M059J (cell line): ENCODE data around the gene SCRN1. TPM values are rescaled to one million over a fixed set of nuclear protein-coding genes. Genes with fewer than 3 reads are reported as not detected.
A peak's percentile ranks its signal among the peaks of the same experiment; 100 is the strongest.

ENCODE experiments used
- DNase-seq: peaks from one replicate; pipeline ENCODE4 v3.0.0-alpha.2; 2012; ENCODE audit warnings: low read depth
- total RNA-seq: library from RNA; depleted of rRNA; stranded (reverse); fragments of >200 nt; shearing (Covaris generic); gene quantifications from 2 replicates; pipeline ENCODE4 v1.2.3, GENCODE V29; 2014; rRNA removed

Gene SCRN1, protein sequence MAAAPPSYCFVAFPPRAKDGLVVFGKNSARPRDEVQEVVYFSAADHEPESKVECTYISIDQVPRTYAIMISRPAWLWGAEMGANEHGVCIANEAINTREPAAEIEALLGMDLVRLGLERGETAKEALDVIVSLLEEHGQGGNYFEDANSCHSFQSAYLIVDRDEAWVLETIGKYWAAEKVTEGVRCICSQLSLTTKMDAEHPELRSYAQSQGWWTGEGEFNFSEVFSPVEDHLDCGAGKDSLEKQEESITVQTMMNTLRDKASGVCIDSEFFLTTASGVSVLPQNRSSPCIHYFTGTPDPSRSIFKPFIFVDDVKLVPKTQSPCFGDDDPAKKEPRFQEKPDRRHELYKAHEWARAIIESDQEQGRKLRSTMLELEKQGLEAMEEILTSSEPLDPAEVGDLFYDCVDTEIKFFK
- total RNA-seq: 73.6 and 109 TPM in 2 replicates

DNA sequence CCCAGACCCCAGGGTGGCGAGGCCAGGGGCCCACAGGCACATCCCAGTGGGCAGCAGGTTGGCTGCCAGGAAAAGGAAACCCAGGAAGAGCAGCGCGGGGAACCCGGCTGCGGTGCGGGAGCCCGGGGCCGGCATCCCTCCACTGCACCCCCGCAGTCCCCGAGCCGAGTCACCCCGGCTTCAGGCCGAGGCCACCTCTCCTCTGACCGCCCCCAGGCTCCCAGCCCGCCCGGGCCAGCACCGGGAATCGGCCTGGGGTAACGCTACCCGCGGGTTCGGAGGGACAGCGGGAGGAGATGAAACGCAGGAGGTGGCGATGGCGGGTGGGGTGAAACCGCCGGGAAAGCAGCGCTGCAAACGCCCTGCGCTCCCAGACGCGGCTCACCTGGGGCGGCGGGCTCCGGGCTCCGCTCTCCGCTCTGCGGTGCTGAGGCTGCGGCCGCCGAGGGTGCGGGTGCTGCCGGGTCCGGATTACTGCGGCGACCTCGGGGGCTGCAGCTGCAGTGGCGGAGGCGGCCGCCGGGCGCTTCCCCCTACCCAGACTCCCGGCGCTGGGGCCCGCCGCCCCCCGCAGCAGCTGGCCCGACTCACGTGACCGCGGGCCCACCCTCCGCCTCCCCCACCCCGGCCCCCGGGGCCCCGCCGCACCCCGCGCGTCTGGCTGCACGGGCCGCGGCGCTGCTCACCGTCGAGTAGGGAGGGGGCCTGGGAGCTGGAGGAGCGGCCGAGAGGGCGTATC, at the start of gene SCRN1:
SCRN1 (minus strand) TSS at position 545 of the 739 bp plus-strand sequence. CDS start 20,734 bp downstream, outside the sequence.
- peak; percentile 41 for DNase-seq

DNA sequence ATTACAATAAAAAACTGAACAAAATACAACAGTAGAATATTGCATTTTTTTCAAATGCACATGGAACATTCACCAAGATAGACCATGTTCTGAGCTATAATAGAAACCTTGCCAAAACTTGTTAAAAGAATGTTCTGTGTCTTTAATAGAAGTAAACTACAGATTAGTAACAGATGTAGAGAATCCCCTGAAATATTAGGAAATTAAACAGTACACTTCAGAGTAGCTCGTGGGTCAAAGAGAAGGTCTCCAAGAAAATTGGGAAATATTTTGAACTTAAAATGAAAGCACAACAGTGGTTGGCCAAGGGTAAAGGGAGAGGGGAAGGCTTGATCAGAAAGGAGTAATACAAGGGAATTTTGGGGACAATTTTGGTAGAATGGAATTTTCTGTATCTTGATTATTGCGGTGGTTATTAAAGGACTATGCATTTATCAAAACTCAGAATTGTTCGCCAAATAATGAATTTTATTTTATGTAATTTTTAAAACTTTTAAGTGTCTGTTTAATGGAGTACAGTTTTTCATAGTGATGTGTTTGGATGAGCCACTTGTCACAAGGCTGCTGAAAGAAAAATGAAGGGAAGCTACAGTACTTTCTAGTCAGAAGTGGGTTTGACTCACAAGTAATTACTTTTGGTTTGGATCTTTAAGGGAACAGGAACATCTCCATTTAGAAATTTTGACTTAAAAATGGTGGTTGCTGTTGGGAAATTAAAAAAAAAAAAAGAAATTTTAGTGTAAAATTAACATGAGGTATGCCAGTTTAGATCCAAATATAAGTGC, 48.8 kb upstream of the SCRN1 start:
- no peak for DNase-seq

DNA sequence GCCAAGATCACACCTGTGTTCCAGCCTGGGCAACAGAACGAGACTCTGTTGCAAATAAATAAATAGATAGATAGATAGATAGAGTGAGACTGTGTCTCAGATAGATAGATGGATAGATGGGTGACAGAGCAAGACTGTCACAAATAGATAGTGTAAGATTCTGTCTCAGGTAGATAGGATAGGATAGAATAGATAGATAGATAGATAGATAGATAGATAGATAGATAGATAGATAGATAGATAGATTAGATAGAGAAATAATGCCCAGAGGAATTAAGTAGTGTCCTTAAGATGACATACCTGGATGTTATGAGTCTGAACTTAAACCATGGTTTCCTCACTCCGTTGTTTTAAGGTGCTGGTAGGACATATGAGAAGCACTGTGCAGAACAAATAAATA, 46.6 kb upstream of the SCRN1 start:
- no peak for DNase-seq

DNA sequence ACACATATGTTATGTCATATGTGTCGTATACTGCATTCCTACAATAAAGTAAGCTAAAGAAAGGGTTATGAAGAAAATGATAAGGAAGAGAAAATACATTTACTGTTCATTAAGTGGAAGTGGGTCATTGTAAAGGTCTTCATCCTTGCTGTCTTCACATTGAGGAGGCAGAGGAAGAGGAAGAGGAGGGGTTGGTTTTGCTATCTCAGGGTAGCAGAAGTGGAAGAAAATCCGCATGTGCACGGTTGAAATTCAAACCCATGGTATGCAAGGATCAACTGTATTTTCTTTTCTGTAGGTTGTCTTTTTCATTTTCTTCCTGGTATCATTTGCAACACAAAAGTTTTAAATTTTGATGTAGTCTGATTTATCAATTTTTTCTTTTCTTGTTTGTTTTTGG, 44.9 kb upstream of the SCRN1 start:
- no peak for DNase-seq

DNA sequence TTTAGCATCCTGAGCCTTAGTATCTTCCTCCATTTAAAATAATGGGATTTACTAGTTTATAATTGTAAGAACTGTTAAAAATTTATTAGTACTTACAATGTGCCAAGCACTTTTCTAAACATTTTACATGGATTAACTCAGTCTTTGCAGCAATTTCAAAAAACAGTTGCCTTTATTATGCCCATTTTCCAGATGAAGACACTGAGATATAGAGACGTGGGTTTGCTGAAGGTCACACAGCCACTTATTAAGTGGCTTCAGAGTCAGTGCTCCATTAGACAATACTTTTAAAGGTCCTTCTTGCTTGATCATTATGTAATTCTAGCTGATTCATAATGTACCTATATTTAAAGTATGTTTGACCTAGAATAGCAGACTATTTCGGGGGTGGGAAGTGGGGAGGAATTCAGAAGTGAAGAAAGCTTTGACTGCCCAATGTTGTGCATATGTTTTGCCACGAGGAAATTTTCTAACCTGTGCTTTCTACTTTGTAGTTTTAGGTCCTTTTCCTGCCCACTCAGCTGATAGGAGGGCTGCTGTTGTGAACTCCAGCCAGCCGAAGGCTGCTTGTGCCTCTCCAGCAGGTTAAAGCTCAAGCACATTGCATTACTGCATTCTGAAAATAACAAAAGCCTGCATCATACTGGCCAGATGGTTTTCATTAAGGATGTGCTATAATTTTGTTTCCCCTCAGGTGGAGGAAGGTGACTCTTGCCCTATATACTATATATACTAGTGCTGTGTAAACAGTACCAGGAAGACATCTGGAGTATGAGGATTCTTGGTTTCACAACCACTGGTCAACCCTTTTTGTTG, 42.9 kb upstream of the SCRN1 start:
- DNase-seq: peak; percentile 7

DNA sequence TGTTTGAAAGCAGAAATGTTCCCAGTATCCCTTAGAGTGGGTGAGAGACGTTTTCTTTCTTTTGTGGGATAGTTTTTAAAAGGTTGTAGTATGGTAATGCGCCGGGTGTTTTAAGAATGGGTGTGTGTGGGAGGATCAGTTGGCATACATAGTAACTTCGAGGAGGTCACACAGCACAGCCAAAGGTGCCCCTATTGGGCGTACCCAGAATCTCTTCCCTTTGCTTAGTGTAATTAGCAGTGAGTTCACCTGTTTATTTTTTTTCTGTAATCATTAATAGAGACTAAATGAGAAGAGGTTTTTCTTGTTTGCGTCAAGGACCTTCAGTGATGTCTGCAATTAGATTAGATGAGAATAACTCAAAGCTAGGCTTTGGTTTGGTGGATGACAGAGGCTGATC, 40.1 kb upstream of the SCRN1 start:
- peak; percentile 22 for DNase-seq

DNA sequence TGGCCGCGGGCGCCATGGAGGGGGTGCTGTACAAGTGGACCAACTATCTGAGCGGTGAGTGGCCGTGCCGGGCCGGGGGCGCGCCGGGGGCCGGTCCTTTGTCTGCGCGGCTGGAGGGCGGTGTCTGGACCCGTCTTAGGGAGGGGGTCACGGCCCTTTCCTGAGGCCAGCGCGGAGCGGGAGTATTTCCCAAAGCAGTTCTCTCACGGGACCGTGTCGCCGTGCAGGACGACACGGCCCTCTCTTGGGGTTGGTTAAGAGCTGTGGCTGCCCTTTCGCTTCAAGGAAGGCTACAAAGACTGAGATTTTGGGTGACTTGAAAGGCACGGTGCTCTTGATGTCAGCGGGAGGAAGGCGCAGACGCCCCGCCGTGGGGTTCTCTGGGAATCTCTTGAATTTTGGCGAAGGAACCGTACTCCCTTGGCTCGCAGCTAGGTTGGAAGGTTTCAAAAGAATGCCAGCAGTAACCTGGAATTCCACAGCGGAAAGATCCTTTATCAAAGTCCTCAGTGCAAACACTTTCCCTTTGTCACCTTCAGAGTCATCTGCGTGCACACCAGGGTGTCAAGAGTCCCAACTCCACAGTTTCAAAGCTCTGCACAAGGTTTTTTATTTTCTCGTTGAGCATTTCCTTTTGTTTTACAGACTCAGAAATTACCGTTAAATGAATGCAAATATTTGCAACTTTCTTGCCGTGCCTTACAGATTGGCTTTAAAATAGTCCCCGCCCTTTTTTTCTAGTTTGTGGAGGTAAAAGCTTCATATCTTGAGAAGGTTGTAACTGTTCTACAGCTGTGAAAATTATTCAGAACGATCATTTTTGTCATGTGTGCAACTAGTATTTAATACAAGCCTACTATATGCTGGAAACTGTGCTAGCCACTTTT, 39.4 kb upstream of the SCRN1 start:
- DNase-seq: peak; percentile 67

DNA sequence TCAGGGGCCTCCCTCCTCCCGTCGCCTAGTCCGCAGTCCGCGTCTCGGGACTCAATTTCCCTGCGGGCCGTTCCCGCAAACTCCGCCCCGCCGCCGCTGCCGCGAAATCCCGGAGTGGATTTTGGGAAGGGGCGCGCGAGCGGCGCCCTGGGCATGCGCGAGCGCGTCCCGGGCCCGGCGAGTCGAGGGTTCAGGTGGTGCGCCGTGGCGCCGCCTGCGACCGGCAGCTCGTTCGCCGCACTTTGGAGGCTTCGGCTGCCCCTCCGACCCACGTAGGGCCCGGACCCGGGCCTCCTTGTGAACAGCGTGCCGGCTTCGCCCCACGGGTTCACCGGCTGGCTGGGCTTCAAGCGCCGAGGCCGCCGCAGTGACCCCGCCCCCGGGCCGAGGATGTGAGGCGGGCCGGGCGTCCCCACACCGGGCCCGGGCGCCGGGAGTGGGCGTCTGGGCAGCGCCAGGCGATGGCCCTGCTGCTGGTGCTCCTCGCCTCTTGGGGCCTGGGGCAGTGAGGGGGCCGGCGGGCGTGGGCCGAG, 38.7 kb upstream of the SCRN1 start, which contains the start of gene PLEKHA8:
PLEKHA8 (plus strand) TSS at position 197 of the 533 bp plus-strand sequence. CDS start 351 bp downstream, outside the sequence.
- peak; percentile 83 for DNase-seq

DNA sequence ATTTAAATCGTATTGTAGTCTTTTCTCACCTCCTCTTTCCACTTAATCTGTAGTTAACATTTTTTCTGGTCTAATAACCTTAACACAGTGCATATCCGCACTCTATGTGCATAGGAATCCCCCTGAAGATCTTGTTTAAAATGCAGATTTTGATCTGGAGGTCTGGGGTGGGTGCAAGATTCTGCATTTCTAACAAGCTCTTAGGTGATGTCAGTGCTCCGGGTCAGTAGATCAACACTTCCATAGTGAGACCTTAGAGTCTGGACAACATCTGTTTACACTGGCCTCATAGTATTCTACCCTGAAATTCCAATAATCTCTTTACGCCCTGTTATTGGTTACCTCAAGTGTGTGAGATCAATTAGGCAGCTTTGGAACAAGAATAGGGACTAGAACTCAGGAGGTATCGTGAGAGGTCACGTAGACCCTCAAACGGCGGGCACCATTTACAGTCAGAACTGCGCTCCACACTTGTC, 38.2 kb upstream of the SCRN1 start:
- DNase-seq: no peak

DNA sequence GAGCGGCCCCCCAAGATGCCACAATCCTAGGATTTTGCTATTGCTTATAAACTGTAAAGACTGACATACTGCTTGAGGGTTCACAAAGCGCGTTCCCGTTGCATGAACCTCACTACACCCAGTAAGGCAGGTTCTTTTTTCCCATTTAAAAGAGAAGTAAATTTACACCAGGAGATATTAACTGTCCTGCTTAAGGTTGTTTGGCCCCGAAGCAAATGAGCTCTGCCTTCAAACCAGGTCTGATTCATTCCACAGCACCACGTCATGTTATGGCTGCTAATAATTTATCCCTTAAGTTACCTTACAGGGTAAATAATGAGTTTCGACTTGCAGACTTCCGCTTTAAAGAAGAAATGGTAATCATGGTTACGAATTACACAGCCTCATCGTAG, 37.5 kb upstream of the SCRN1 start:
- DNase-seq: peak; percentile 79

DNA sequence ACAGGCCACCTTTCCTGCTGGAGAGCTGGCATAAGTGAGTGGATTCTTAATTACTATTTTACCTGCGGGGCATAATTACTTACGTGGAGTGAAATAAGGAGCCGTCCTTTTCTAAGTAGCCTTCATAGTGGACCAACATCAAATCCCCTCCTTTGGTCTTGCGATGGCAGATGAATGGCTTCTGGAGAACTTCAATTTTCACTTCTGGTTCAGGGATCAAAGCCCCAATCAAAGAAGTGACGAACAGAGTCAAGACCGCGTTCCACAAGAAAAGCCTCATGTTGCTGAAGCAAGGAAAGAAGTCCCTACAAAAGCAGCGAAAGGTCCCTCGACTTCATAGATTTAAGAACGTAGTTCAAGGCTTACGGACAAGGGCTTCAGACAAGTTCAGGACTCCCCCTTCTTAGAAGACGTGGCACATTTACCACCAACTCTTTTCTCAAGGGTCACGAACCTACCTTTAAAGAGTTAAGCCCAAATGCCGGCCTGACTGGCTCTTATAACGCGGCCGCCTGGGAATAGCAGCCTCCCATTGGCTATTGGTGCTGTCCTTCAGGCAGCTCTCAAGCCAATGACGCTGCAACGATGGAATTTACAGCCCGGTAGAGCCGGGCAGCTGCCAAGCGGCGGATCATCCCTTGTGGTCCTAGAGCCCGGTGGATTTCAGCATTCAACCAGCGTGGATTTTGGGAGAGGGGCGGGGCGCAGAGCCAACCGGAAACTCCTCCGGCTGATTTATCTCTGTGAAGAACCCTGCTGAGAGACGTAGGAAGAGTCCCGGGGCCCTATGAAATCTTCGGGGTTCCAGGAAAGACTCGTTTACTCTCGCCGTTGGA, 36.8 kb upstream of the SCRN1 start, which contains the start of gene FKBP14:
FKBP14 (minus strand) TSS at position 474 of the 836 bp plus-strand sequence; CDS start at position 280, 194 bp downstream.
- DNase-seq: peak; percentile 100

DNA sequence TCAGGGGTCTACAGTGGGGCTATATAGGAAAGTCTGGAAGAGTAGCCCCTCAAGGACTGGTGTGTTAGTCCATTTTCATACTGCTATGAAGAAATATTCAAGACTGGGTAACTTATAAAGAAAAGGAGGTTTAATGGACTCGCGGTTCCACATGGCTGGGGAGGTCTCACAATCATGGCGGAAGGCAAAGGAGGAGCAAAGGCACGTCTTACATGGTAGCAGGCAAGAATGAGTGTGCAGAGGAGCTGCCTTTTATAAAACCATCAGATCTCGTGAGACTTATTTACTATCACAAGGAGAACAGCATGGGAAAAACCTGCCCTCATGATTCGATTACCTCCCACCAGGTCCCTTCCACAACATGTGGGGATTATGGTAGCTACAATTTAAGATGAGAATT, 33.9 kb upstream of the SCRN1 start:
- DNase-seq: no peak

DNA sequence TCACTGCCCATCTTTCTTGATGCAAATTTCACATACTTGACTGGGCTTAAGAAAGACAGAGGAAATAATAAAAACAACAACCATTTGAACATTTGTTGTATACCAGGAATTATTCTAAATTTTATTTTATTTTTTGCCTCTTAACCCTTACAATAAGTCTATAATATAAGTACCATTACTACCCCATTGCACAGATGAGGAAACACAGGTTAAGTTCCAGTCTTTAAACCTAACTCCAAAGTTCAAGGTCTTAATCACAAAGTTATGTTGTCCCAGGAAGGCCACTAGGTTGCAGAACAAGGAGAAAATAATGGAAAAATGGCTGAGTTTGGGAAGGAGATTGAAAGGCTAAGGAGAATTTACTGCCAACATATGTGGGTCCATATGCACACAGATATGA, 33.4 kb upstream of the SCRN1 start:
- no peak for DNase-seq

DNA sequence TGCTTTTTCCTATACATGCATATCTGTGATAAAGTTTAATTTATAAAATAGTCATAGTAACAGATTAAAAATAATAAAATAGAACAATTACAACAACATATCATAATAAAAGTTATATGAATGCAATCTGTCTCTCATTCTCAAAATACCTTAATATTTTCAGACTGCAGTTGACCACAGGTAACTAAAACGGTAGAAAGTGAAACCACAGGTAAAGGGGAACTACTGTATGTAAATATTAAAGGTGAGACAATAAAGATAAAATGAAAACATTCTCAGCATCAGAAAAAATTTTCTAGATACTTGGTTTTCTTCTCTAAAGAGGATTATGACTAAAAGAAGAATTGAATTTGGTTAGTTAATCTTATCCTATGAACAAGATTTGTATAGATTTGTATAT, 30.9 kb upstream of the SCRN1 start:
- DNase-seq: no peak

DNA sequence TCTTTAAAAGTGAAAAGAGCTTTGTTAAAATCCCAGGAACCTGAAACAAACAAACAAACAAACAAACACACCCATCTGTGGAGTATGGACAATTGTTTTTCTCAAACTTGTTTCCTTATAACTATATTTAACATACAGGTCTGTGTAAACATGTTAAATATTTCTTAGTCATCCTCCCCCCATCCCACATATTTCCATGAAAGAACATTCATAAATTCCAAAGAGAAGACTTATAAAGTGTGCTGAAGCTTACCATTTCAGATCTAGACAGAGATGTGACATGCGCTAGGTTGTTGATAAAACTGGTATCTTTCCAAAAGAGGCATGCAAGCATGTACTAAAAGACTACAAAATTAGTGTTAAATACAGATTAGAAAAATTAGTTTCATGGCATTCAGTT, 30.4 kb upstream of the SCRN1 start:
- no peak for DNase-seq

DNA sequence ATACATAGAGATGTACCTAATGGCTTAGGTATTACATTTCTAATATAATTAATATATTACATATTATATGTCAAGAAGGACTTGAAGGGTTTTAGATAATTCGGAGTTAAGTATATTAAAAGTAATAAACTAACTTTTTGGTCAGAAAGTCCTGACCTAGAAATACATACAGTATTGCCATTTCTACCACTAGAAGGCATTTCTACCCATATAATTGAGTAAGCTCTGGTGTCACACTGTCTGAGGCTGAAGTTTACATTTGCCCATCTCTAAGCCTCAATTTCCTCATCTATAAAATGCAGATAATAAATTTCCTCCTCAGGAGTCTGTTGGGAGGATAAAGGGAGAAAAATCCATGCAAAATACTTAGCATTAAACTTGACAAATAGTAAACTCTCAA, 29.8 kb upstream of the SCRN1 start:
- no peak for DNase-seq

DNA sequence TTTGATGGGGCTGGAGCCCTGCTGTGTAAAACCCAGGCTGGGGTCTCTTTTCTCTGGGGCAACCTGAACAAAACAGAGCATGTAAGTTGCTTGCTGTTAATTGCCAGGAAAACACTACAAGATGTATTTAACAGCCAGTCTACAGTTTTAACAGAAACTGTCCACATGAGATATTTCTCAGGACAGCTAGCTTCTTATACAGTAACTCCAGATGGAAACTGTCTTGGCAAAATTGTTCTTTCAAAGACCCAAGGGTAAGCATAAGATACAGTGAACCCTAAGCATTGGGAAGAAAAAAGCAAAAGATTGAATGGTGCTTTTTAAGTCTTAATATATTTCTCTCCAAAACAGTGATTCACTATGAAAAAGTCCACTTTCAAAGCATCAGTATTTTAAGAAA, 28.9 kb upstream of the SCRN1 start:
- no peak for DNase-seq

DNA sequence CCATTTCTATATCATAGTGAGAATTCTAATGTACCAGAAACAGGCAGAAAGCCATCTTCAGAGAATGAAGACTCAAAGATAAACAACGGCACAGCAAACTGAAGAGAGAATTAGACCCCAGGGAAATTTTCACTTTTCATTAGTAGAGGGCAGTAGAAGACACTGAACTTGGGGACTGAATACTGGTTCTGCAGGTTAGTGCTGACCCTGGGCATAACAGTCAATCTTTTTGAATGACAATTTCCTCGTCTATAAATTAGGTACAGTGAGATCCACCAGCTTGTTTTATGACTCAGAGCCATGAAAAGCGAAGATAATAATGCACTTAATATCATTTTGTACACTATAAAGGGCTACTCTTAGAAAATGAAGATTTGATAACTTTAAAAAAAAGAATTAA, 23.2 kb upstream of the SCRN1 start:
- no peak for DNase-seq

DNA sequence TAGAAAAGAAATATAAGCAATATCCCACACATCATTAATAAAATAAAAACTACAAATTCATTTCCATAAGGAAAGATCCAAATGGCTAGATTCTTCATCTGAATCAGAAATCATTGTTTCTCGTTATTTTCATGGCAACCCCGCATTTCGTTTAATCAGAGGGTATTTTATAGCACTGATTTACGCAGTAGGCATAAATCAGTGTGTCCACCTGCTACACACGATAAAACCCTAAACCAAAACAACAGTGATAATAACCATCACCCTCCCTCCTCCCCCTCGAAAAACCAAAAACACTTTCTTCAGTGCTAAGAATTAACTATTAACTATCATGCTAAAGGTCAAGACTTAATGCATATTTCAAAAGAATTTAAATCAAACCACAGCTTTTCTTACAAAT, 20.4 kb upstream of the SCRN1 start:
- DNase-seq: no peak
